HG03097 (cell line): Measurements from ENCODE around the gene PPARA.
"Not testable (repeated sequence)": the region's sequence is repeated elsewhere in the genome, so short reads cannot be mapped to it uniquely, and the experiment has no call there.

Experiments used
- ATAC-seq: cut with Tn5 transposase; IDR thresholded peaks from one replicate; pipeline ENCODE4 v1.9.1; 2021; ENCODE audit not compliant: unreplicated experiment, low FRiP score

PPARA gene

GRCh38 chr22:46125816-46126765 is 24.2 kb upstream of the PPARA start:
- no peak for ATAC-seq

GRCh38 chr22:46126853-46127385 is 23.4 kb upstream of the PPARA start:
- ATAC-seq: no peak

DNA sequence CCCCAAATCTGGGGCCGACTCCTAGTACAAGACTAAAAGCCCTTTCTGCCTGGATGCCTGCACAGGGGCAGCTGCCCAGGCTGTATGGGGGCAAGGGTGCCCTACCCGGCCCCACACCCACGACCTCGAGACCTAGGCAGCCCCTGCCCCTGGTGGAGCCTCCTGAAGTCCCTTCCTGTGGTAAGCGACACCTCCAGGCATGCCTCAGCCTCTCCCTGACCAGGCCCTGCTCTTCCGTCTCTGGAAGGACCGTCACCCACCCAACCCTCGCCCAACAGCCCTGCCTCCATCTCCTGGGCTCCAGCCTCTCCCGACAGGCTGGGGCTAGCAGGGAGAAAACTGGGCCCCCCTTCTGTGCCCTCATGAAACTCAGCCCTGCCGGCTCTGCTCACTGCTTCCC is 22.8 kb upstream of the PPARA start:
- no peak for ATAC-seq

DNA sequence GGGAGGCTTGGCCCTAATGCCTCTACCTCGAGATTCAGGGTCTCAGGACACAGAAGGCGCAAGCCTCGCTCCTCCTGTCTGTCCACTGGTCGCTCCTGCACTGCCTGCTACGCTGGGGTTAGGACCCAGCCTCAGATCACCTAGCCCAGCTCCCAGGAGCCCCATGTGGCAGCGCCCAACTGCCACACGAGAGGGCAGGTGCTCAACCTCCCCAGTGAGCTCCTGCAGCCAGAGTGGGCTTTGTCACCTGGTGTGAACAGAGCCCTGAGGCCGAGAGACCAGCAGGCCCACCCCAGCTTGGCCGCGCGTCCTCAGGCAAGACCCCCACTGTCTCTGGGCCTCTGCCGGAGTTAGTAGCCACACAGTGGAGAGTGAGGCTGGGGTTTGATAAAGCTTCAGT is 21.7 kb upstream of the PPARA start:
- no peak for ATAC-seq

GRCh38 chr22:46129390-46130041 is 20.8 kb upstream of the PPARA start:
- no peak for ATAC-seq

DNA sequence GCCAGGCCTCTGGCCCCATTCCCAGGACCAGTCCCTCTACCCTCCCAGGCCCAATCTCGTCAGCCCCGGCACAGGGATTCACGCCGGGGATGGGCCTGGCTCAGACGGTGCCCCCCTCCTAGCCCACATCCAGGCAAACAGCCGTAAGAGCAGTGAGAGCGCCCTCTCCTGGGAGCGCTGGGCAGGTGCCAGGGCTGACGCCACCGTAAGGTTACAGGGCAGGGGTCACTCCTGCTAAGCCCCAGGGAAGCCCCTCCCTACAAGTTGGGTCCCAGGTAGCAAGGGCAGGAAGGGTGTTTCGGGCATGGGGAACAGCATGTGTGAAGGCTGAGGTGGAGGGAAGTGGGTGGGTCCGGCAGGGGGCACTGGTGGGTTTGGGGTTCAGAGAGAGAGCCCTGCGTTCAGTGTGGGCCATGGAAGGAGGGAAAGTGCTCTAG is 19.2 kb upstream of the PPARA start:
- no peak for ATAC-seq

GRCh38 chr22:46132193-46132829 is 18.0 kb upstream of the PPARA start:
- ATAC-seq: not testable (repeated sequence)

- no peak for ATAC-seq
Measured at GRCh38 chr22:46132830-46133587, 17.3 kb upstream of the PPARA start.

DNA sequence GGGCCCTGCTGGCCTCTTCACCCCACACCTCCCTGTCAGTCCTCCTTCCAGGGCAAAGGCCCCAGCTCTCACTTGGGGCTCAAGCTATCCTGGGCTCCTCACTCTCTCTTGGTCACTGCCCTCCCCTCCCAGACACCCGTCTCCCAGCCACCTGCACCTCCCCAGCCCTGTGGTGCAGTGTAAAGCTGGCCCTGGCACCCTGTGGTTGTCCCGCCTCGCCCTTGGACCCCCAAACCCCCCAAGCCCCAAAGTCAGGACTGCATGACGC is 16.8 kb upstream of the PPARA start:
- no peak for ATAC-seq

DNA sequence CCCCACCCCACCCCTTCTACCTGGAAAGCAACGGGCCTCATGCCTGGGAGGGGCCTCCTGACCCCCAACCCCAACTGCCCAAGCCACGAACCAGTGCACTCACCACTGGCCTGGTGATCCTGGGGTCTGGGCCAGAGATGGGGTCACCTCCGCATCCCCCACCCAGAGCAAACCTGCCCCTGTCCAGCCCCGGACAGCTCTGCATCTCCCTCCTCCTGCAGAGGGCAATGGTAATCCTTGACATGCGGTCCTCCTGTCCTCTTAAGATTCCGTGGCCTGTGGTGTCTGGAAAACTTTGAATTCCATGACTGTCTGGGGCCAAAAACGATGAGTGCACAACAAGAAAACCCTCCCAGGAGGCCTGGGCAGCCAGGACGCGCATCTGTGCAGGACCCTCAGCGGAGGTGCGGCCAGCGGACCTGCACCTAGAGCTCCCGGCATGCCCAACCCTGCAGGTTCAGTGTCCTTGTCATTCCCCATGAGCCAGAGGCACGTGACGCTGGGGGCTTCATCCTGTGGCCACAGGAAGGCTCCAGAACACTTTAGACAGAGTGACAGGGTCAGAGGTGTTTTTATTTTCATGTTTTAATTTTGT is 16.1 kb upstream of the PPARA start:
- ATAC-seq: no peak

- ATAC-seq: no peak
Measured at GRCh38 chr22:46135611-46136485, 14.5 kb upstream of the PPARA start.

DNA sequence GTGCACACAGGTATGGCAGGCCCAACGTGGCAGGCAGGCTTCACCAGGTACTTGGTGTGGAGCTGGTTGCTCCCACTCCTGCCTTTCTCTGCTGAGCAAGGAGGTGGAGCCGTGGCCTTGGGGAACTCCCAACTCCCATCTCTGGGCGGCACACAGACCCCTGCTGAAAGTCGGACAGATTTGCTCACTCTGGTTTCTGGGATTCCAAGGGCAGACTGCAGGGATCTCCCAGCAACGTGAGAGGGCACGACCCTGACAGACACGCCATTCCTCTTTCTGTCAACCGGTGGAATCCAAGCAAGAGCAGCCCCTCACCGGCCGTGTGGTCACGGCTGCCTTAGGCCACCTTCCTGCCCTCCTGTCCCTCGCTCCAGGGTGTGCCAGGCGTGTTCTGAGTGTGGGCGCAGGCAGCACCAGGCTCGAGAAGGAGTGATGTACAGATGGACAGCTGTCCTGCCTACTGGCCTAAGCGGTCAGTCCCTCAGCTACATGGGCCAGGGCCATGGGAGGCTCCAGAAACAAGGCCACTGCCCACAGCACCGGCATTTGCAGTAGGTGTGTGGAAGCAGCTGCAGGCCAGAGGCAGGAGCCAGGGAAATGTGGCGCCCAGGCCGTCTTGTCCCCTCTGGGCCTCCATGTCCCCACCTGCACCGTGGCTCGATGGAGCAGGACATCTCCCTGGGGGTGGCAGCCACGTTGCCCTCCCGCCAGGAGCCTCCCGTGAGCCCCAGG is 13.7 kb upstream of the PPARA start:
- ATAC-seq: no peak

DNA sequence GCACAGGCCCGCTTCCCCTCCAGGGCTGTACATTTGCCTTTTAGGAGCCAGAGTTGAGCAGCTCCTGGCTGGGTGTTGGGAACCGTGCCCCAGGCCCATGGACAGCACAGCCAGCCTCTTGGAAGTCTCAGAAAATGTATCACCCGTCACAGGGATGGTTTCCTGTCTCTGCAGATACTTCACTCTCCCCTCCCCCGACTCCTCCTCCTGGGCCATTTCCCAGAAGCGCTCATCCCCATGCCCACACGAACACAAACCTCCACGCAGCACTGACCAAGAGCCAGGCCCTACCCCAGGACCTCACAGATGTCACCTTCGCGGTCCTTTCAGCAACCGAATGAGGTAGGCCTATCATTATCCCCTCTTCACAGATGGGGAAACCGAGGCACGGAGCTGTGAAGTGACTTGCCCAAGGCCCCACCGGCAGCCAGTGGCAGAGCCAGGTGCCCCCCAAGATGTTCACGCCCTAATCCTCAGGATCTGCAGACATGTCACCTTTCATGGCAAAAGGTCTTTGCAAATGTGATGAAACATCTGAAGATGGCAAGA is 13.0 kb upstream of the PPARA start:
- ATAC-seq: no peak

DNA sequence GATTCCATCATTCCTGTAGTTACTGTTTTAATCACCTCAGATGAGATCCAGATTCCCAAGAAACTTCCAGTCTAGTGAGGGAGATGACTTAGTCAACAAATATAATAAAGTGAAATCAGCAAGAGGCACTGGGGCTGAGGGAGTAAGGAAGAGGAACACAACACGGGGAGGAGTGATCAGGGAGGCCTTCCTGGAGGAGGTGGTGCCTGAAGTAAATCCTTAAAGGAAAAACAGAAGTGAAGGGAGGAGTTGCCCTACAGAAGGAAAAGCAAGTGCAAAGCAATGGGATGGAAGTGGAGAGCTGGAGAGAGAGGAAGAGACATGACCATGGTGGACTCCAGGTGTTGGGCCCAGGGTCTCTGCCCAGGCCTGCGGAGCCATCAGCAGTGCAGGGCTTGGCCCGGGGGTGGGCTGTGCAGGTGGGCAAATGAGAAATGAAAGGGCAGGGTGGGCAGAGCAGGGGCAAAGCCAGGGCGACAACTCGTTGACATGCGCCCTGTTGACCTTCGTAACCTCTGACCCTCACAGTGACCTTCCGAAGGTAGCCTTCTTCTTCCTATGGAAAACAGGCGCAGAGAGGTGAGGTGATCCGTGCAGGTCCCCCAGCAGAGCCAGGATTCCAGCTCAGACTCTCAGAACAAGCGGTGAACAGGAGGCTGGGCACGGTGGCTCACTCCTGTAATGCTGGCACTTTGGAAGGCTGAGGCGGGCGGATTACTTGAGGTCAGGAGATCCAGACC is 12.1 kb upstream of the PPARA start:
- no peak for ATAC-seq

DNA sequence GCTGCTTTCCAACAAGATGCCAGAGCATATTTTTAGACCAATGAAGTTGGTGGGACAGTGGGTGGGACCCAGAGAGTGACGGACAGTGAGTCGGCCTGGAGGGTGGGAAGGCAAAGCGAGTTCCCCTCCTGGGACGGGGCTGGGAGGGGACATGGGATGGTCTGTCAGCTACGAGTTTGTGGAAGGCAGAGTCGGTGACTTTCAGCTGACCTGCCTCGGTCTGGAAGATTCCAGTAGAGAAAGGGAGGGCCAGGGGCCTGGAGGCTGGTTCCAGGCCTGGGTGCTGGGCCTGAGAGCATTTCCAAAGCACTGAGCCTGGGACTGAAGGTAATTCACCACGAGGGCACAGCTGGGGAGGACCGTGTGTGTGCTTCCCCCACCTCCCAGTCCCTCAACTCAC is 10.9 kb upstream of the PPARA start:
- ATAC-seq: not testable (repeated sequence)

GRCh38 chr22:46139895-46140350 is 10.4 kb upstream of the PPARA start:
- no peak for ATAC-seq
